T-cell (primary cell): ENCODE measurements around the gene ATP2C2. TPM values are rescaled to one million over a fixed set of nuclear protein-coding genes. Genes with fewer than 3 reads are reported as not detected.

Experiments used
- ATAC-seq, 4 experiments: fragments of 200-7000 bp in 3 of 4; fragments of 150-1000 bp in 1 of 4; cut with Tn5 transposase; replicated peaks in 1 of 4; 1 replicate in 3 of 4; 2 replicates in 1 of 4; pipeline ENCODE4 v1.10.0; 2021; ENCODE audit warnings: moderate library complexity in 3 of 4, mild to moderate bottlenecking in 2 of 4, moderate number of reproducible peaks in 1 of 4
- CTCF ChIA-PET, 2 donors: fragments of 300-600 bp; sonication (Branson Sonifier 250); formaldehyde crosslinking; loops; one replicate each; lab custom pipeline; 2022; ENCODE audit warnings: antibody characterized with exemption in 2 of 2; lab: Charles Lee
- POLR2A ChIA-PET, 2 donors: fragments of 300-600 bp; sonication (Branson Sonifier 250); formaldehyde crosslinking; loops; one replicate each; lab custom pipeline; 2022; ENCODE audit warnings: antibody characterized with exemption in 2 of 2; lab: Charles Lee
- DNase-seq, 35 experiments: peaks; one replicate each; pipeline versions ENCODE4 v3.0.0 to v3.0.0-alpha.2; 2013 to 2023
- H3K27ac ChIP-seq: one replicate; pipeline ENCODE4 v1.5.1; 2013; ENCODE audit warnings: low read length
- H3K27me3 ChIP-seq, 2 experiments: replicated peaks in 1 of 2; 1 replicate in 1 of 2; 2 replicates in 1 of 2; pipeline versions ENCODE4 v1.6.1 to v1.7.0; 2013; ENCODE audit warnings: low read length in 1 of 2, mixed read lengths in 1 of 2; ENCODE audit not compliant: control insufficient read depth in 2 of 2, insufficient read depth in 2 of 2; ENCODE audit errors: extremely low read depth in 1 of 2
- H3K36me3 ChIP-seq, 2 donors: 1 replicate in 1 of 2; 2 replicates in 1 of 2; pipeline versions ENCODE4 v1.6.1 to v1.7.0; 2013; ENCODE audit warnings: low read length in 1 of 2; ENCODE audit not compliant: control insufficient read depth in 2 of 2, insufficient read depth in 1 of 2; ENCODE audit errors: extremely low read depth in 1 of 2
- H3K4me1 ChIP-seq, 2 experiments: 1 replicate in 1 of 2; 2 replicates in 1 of 2; pipeline versions ENCODE4 v1.6.1 to v1.7.0; 2013; ENCODE audit warnings: low read length in 2 of 2, mixed read lengths in 1 of 2; ENCODE audit not compliant: insufficient read depth in 2 of 2, control insufficient read depth in 1 of 2; ENCODE audit errors: extremely low read depth in 1 of 2
- H3K4me3 ChIP-seq, 2 donors: 1 replicate in 1 of 2; 2 replicates in 1 of 2; pipeline versions ENCODE4 v1.5.1 to v1.7.0; 2013; ENCODE audit warnings: mild to moderate bottlenecking in 2 of 2, low read length in 1 of 2, moderate library complexity in 1 of 2; ENCODE audit not compliant: control insufficient read depth in 1 of 2; ENCODE audit errors: extremely low read depth in 1 of 2
- H3K9me3 ChIP-seq: 2 replicates; pipeline ENCODE4 v1.7.0; 2013
- H3K27ac Mint-ChIP-seq, 2 donors: one replicate each; pipeline ENCODE4 v1.8.0; 2020 to 2021; ENCODE audit warnings: mild to moderate bottlenecking in 2 of 2, mixed read lengths in 2 of 2
- H3K27me3 Mint-ChIP-seq, 2 donors: one replicate each; pipeline ENCODE4 v1.8.0; 2021 to 2022; ENCODE audit warnings: mixed read lengths in 2 of 2
- H3K36me3 Mint-ChIP-seq: one replicate; pipeline ENCODE4 v1.8.0; 2021; ENCODE audit warnings: mixed read lengths
- H3K4me1 Mint-ChIP-seq, 3 donors: one replicate each; pipeline ENCODE4 v1.8.0; 2020 to 2022; ENCODE audit warnings: mixed read lengths in 3 of 3, mild to moderate bottlenecking in 1 of 3
- H3K4me3 Mint-ChIP-seq, 3 donors: one replicate each; pipeline ENCODE4 v1.8.0; 2020 to 2022; ENCODE audit warnings: mild to moderate bottlenecking in 3 of 3, mixed read lengths in 3 of 3, moderate library complexity in 3 of 3
- H3K9me3 Mint-ChIP-seq, 3 donors: one replicate each; pipeline ENCODE4 v1.8.0; 2020 to 2022; ENCODE audit warnings: mixed read lengths in 3 of 3
- WGBS: methylation state at CpG from one replicate; pipeline ENCODE4 v1.1.5; 2013; ENCODE audit warnings: missing lambda C conversion rate; ENCODE audit not compliant: insufficient coverage; 5-methylcytosine and 5-hydroxymethylcytosine counted together
- total RNA-seq, 35 experiments: library from RNA in 6 of 35; stranded (reverse) in 6 of 35; fragments of 120-200 nt in 1 of 35; gene quantifications; one replicate each; pipeline versions ENCODE4 v1.2.1 to v1.2.4 and lab custom pipeline; 2013 to 2026

The ATP2C2 gene
- total RNA-seq, 5 donors from 2014 or later (not counting 1 experiment from before 2014, with no cell fraction given) = not detected

DNA sequence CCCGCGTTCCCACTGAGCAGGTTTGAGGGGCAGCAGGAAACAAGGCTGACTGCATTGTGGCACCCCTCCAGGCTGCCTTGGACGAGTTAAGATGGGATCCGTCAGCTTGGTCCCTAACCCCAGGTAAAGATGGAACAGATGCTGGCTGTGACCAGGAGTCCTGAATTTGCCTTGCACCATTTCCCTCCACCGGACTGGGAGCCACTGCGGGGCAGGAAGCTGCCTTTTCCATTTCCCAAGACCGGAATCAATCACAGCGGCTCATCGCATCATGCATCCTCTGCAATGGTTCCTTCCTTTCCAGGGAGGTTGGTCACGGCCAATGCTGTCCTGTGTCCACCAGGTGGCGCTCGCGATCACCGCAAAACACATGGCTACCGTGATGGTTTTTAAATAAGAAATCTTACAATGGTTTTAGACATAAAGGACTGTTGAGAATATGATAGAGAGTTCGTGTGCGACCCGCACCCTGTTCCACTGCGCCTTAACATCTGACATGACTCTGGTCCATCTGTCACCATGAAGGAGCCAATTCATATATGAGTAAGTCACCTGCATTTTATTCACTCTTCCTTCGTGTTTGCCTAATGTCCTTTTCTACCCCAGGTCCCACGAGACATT lies 143.0 kb downstream of the ATP2C2 start:
- Histone ChIP-seq H3K36me3 (no peaks in the 10 kb centered on the region), H3K9me3 (no peaks in the 10 kb centered on the region), H3K27me3 (no peaks in the 10 kb centered on the region), H3K4me1 (peaks cover 49 to 86% of the 10 kb centered on the region in 2 experiments), H3K27ac (no peak overlapping the region), H3K4me3 (no peak overlapping the region)
- Mint-ChIP-seq H3K27me3 (no peaks in the 10 kb centered on the region), H3K9me3 (no peaks in the 10 kb centered on the region), H3K4me1 (peaks cover 65 to 72% (median 70%) of the 10 kb centered on the region in 3 donors), H3K27ac (peak overlapping the region; percentile 78 to 89), H3K36me3 (no peaks in the 10 kb centered on the region), H3K4me3 (no peak overlapping the region)
- 22% methylated on average over 12 of the region's 21 CpGs for WGBS
- ATAC-seq (peak; percentile 14 to 22 (median 19)), DNase-seq (peak; percentile 48 to 93 (median 81))
- ChIA-PET POLR2A (interaction anchor here in 1 of 2 donors (0.6 to 0.7 kb wide), 2 partner anchors 164 to 1469 kb away, joined by 3 to 9 read pairs; no protein-coding TSS in a partner anchor), CTCF (interaction anchor here (0.5 to 4.3 kb wide), 15 partner anchors 8 to 417 kb away, joined by 3 to 27 read pairs (median 5); no protein-coding TSS in a partner anchor)

DNA sequence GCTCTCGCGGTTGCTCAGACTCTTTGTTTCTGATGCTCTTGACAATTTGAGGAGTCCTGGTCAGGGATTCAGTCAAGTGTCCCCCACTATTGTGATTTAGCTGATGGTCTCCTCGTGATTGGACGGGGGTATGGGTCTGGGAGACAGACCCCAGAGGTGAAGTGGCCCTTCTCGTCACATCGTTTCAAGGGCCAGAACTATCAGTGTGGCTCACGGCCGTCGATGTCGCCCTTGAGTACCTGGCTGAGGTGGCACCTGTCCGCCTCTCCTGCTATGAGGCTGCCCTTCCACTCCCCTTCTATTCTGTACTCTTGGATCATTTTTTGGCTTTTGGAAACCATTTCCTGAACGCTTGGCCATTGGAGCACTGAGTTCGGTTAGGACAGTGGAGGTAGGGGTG lies 143.5 kb downstream of the ATP2C2 start:
- ATAC-seq = no peak
- H3K36me3 Mint-ChIP-seq = no peaks in the 10 kb centered on the region
- H3K4me1 Mint-ChIP-seq = peaks cover 66 to 74% (median 72%) of the 10 kb centered on the region in 3 donors
- ChIA-PET POLR2A (no interaction called here), CTCF (interaction anchor here (1.5 to 4.3 kb wide), 5 partner anchors 9 to 111 kb away, joined by 3 to 27 read pairs (median 7); no protein-coding TSS in a partner anchor)
- 73% methylated on average over 12 of the region's 13 CpGs for WGBS
- Histone ChIP-seq H3K36me3 (no peaks in the 10 kb centered on the region), H3K4me1 (peaks cover 50 to 86% of the 10 kb centered on the region in 2 experiments), H3K9me3 (no peaks in the 10 kb centered on the region), H3K27ac (peak overlapping the region; percentile 82), H3K4me3 (no peak overlapping the region), H3K27me3 (no peaks in the 10 kb centered on the region)
- no peaks in the 10 kb centered on the region for H3K27me3 Mint-ChIP-seq
- H3K4me3 Mint-ChIP-seq = no peak overlapping the region
- no peak for DNase-seq
- peak overlapping the region; percentile 78 to 89 for H3K27ac Mint-ChIP-seq
- H3K9me3 Mint-ChIP-seq = no peaks in the 10 kb centered on the region

DNA sequence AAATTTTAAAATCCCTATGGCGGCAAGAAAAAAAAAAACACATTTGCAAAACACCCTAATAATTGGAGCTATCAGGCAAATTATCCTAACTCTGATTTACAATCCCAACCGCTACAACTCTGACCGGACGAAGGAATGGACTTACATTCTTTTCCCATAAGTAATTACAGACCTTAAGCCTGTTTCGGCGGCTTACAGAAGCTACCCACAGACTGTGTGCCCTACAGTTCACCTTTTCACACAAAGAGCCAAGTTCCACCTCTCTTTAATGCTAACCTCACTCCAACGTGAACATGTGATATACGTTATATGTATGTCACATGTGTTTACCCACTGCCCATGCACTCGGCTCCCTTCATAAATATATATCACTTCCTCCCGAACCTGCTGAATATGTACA lies 144.8 kb downstream of the ATP2C2 start:
- peaks cover 50 to 84% of the 10 kb centered on the region in 2 experiments for H3K4me1 ChIP-seq
- Mint-ChIP-seq H3K4me1 (peaks cover 63 to 72% (median 70%) of the 10 kb centered on the region in 3 donors), H3K9me3 (no peaks in the 10 kb centered on the region), H3K27ac (peak overlapping the region; percentile 97 to 98), H3K27me3 (no peaks in the 10 kb centered on the region), H3K4me3 (peak overlapping the region; percentile 13 to 63 (median 13)), H3K36me3 (no peaks in the 10 kb centered on the region)
- 88% methylated on average over 5 of the region's 10 CpGs for WGBS
- ChIA-PET CTCF (interaction anchor here (0.6 to 3.0 kb wide), 6 partner anchors 41 to 408 kb away, joined by 3 to 17 read pairs (median 3); no protein-coding TSS in a partner anchor), POLR2A (interaction anchor here in 1 of 2 donors (0.7 to 1.0 kb wide), 3 partner anchors 8 to 41 kb away, joined by 3 to 12 read pairs (median 6); no protein-coding TSS in a partner anchor)
- no peaks in the 10 kb centered on the region for H3K27me3 ChIP-seq
- peak in 1 of 35 experiments; percentile 22 for DNase-seq
- H3K4me3 ChIP-seq = no peak overlapping the region
- H3K36me3 ChIP-seq = no peaks in the 10 kb centered on the region
- H3K27ac ChIP-seq = peak overlapping the region; percentile 82
- no peak for ATAC-seq
- H3K9me3 ChIP-seq = no peaks in the 10 kb centered on the region

DNA sequence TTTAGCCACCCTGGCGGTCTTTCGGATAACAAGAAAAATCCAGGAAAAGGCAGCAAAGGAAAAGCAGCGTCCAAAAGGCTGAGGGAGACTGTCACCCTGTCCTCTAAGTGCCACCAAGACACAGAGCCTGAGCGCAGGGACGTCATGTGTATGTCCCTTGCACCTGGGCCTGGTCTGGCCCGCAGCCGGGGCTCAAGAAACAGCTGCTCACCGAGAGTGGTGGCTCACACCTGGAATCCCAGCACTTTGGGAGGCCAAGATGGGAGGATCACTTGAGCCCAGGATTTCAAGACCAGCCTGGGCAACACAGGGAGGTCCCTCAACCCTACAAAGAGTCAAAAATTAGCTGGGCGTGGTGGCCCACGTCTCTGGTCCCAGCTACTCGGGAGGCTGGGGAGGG lies 145.3 kb downstream of the ATP2C2 start:
- POLR2A ChIA-PET = interaction anchor here (0.7 to 1.0 kb wide), 5 partner anchors 9 to 106 kb away, joined by 3 to 12 read pairs (median 7); no protein-coding TSS in a partner anchor
- peak overlapping the region in 1 of 3 donors; percentile 63 for H3K4me3 Mint-ChIP-seq
- no peaks in the 10 kb centered on the region for H3K9me3 Mint-ChIP-seq
- CTCF ChIA-PET = interaction anchor here (0.7 to 3.0 kb wide), 7 partner anchors 8 to 109 kb away, joined by 3 to 17 read pairs (median 4); no protein-coding TSS in a partner anchor
- Histone ChIP-seq H3K27me3 (no peaks in the 10 kb centered on the region), H3K27ac (peak overlapping the region; percentile 82), H3K4me1 (peaks cover 49 to 84% of the 10 kb centered on the region in 2 experiments), H3K9me3 (no peaks in the 10 kb centered on the region), H3K36me3 (no peaks in the 10 kb centered on the region), H3K4me3 (no peak overlapping the region)
- peaks cover 63 to 71% (median 68%) of the 10 kb centered on the region in 3 donors for H3K4me1 Mint-ChIP-seq
- ATAC-seq = no peak
- WGBS = 78% methylated on average over 8 of the region's 11 CpGs
- no peak for DNase-seq
- no peaks in the 10 kb centered on the region for H3K27me3 Mint-ChIP-seq
- no peaks in the 10 kb centered on the region for H3K36me3 Mint-ChIP-seq
- peak overlapping the region; percentile 97 to 98 for H3K27ac Mint-ChIP-seq

Other genes starting within 250 kb of the ATP2C2 start
- 10 to 100 TPM; 11.9 to 23.5 (median 20.4) TPM for gene HSDL1, start 223.4 kb upstream of the ATP2C2 start, total RNA-seq
- gene DNAAF1, start 223.2 kb upstream of the ATP2C2 start, total RNA-seq = under 1 TPM in 2 of 5 donors, not detected in 3; 0.16 to 0.32 TPM
- gene TAF1C, start 181.5 kb upstream of the ATP2C2 start, total RNA-seq = 10 to 100 TPM; 81.9 to 97.6 (median 92.8) TPM
- gene ADAD2, start 177.4 kb upstream of the ATP2C2 start, total RNA-seq = under 1 TPM in 1 of 5 donors, not detected in 4; 0.25 TPM
- gene KCNG4, start 128.5 kb upstream of the ATP2C2 start, total RNA-seq = not detected
- not detected for gene WFDC1, start 73.7 kb upstream of the ATP2C2 start, total RNA-seq
- 10 to 100 TPM in 3 of 5 donors, 1 to 10 TPM in 2; 6.2 to 12.3 (median 10.2) TPM for gene MEAK7, start 136.1 kb downstream of the ATP2C2 start, total RNA-seq
- 100 to 1,000 TPM; 205 to 265 (median 221) TPM for gene COTL1, start 249.5 kb downstream of the ATP2C2 start, total RNA-seq